SW 1271 (cell line): ENCODE results near the gene RLBP1.

Source experiments
- DNase-seq, 2 experiments: peaks; one replicate each; lab custom pipeline; 2025; lab: John Stamatoyannopoulos, UW

The RLBP1 gene

DNA sequence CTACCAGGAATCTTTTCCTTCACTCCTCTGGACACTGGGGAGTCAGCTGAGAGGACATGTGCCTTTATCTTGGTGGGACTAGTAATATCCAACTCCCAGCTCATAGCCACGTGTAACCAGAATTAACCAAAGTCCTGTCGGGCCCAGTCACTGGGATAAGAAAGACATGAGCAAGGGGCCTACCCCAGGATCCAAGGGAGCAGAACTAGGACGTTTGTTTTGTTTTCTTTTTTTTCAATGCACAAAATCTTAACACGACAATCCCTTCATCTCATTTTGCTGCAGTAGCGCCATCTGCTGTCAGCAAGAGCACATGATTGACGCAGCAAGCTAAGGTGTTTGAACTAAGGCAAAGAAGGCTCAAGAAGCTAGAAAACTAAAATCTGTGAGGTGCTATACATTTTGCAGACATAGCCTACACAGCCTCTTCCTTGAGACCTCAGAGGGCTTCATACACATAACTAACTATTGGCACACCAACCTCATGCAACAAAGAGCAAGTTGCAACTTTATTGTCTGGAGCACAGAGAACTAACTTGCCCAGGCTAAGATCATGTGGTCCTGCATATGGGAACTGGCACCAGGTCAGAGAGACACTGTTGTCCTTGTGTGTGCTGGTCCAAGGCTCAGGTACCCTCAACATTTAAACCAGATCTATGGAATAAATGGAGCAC, 43.6 kb downstream of the RLBP1 start:
- peak in 1 of 2 experiments; percentile 75 for DNase-seq

DNA sequence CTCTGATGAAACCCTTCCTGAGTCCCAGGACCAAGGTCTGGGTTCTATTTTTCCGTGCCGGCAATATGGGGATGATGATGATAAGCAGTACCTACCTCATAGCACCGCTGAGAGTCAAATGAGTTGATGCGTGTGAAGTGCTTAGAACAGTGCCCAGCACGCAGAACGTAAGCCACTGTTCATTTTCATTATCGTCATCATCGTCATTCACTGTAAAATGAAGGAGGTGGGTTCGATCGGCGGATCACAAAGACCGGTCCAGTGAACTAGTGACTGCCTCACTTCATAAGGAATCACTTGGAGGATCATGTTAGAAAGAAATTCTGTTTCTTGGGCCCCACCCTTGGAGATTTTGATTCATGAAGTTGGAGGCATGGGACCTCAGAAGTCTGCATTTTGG, 44.3 kb downstream of the RLBP1 start:
- no peak for DNase-seq

- DNase-seq: no peak
Observed at GRCh38 chr15:89175617-89176191, 45.7 kb downstream of the RLBP1 start.

DNA sequence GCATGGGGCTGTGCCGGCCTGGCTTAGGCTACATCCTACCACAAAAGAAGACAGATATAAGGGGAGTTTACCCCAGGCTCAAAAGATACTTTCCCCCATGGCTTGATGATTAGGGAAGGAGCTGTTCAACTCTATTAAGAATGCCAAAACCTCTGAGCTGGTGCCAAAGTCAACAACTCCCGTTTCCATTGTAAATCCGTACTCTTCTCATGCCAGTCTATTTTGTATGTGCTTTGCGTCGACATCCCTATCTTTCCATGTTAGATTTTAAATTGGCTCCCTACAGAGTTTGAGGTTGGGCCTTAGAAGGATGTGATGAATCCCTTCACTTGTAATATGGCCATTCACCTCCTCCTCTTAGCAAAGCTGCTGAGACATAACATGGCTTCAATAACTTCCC, 46.9 kb downstream of the RLBP1 start:
- DNase-seq: no peak

DNA sequence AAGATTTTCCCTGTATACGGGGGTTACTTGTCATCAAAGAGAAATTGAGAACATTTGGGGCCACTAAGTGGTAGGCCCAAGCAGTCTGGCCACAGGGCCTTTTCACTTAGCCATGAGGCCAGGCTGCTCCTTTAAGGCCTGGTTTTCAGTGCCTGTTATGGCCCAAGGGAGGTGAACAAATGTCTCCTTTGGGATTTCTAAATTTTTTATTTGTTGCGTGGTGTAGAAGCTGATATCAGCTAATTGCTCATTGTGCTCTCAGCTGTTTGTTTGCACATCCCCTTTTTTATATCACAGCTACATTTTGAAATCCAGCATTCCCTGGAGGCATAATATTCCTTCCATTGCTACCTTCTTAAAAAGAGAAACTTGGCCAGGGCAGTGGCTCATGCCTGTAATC, 48.5 kb downstream of the RLBP1 start:
- no peak for DNase-seq

GRCh38 chr15:89171136-89172072, 50.0 kb downstream of the RLBP1 start:
- DNase-seq: peak; percentile 25 to 60

GRCh38 chr15:89170364-89170763, 51.0 kb downstream of the RLBP1 start:
- DNase-seq: no peak

- DNase-seq: no peak
Observed at GRCh38 chr15:89168316-89168833, 53.0 kb downstream of the RLBP1 start.

- DNase-seq: peak; percentile 78 to 89
Observed at GRCh38 chr15:89167267-89168176, 53.9 kb downstream of the RLBP1 start.

- no peak for DNase-seq
Observed at GRCh38 chr15:89165677-89166076, 55.7 kb downstream of the RLBP1 start.

GRCh38 chr15:89164712-89165211, 56.6 kb downstream of the RLBP1 start:
- no peak for DNase-seq

DNA sequence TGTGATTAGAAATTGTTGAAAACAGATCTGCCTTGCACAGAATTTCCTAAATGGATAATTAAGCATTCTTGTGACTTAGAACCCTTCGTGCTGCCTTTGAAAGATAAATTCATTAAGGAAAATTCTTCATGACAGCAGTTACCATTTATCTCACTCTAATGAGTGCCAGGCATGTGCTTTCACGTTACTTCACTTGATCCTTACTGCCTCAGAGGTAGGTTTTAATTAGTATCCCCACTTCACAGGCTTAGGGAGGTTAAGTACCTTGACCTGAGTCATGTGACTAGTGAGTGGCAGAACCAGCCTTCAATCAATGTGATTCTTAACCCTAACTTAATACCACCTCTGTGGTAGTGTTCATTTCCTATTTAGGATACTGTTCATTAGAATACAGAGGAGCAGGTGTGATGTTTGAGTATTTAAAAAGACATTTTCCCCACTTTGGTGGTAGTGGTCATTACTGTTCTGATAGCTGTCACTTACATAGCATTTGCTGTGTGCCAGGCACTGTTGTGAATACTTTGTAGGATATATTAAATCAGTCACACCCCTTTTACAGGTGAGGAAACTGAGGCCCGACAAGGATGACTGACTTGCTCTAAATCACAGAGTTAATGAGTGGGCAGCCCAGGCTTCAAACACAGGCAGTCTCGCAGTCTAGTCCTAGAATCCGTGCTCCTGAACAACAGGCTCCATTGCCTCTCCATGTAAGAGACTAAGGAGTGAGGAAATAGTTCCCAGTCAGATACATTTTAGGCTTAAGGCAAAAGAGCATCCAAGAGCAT, 57.9 kb downstream of the RLBP1 start:
- no peak for DNase-seq

DNA sequence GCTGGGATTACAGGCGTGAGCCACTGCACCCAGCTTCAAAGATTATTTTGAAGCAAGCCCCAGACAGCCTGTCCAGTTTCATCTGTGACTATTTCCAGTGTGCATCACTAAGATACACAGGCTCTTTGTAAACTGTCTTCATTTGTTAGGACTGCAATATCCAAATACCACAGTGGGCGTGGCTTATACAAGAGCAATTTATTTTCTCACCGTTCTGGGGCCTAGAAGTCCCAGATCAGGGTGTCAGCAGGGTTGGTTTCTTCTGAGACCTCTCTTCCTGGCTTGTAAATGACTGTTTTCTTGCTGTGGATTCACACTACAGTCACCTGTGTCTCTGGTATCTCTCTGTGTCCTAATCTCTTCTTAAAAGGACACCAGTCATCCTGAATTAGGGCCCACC, 59.7 kb downstream of the RLBP1 start:
- no peak for DNase-seq
